T-helper 22 cell (primary cell): ENCODE results near the gene STAT6.
"Not testable (repeated sequence)": the region's sequence is repeated elsewhere in the genome, so short reads cannot be mapped to it uniquely, and the experiment has no call there.

Experiments used
- DNase-seq: peaks from one replicate; pipeline ENCODE4 v3.0.0-alpha.2; 2020; ENCODE audit warnings: low read depth

The STAT6 gene

GRCh38 chr12:57126561-57126960, 15.4 kb upstream of the STAT6 start:
- DNase-seq, result no peak

GRCh38 chr12:57126061-57126460, 14.9 kb upstream of the STAT6 start:
- no peak for DNase-seq

GRCh38 chr12:57124261-57124877, 13.2 kb upstream of the STAT6 start:
- DNase-seq, result peak; percentile 52

- no peak for DNase-seq
Measured at GRCh38 chr12:57123813-57124212, 12.7 kb upstream of the STAT6 start.

GRCh38 chr12:57120718-57121117, 9.6 kb upstream of the STAT6 start:
- not testable (repeated sequence) for DNase-seq

GRCh38 chr12:57119294-57120085, 8.3 kb upstream of the STAT6 start:
- DNase-seq, result no peak

GRCh38 chr12:57118711-57119271, 7.6 kb upstream of the STAT6 start:
- DNase-seq, result no peak

- DNase-seq, result no peak
Measured at GRCh38 chr12:57116580-57117281, 5.6 kb upstream of the STAT6 start.

- DNase-seq, result no peak
Measured at GRCh38 chr12:57112492-57113294, 1.5 kb upstream of the STAT6 start.

- peak; percentile 70 for DNase-seq
Measured at GRCh38 chr12:57110104-57111030, 795 bp downstream of the STAT6 start.

- DNase-seq, result no peak
Measured at GRCh38 chr12:57109207-57110103, 1.7 kb downstream of the STAT6 start.

- no peak for DNase-seq
Measured at GRCh38 chr12:57107456-57108155, 3.6 kb downstream of the STAT6 start.

- no peak for DNase-seq
Measured at GRCh38 chr12:57106021-57106708, 5.0 kb downstream of the STAT6 start.

GRCh38 chr12:57105011-57105753, 6.0 kb downstream of the STAT6 start:
- no peak for DNase-seq

- no peak for DNase-seq
Measured at GRCh38 chr12:57104292-57104910, 6.8 kb downstream of the STAT6 start.

GRCh38 chr12:57103856-57104255, 7.3 kb downstream of the STAT6 start:
- no peak for DNase-seq
